Panc1 (cell line): ENCODE measurements around the gene MEMO1. TPM values are rescaled to one million over a fixed set of nuclear protein-coding genes. Genes with fewer than 3 reads are reported as not detected.

Source experiments
- ATAC-seq: fragments of 200-7000 bp; cut with Tn5 transposase; 2 replicates; pipeline ENCODE4 v1.9.1; 2020; ENCODE audit warnings: mild to moderate bottlenecking, moderate library complexity
- BruUV-seq: library from RNA; stranded (reverse); fragments of 400-500 nt; replicated peaks from 2 replicates; lab custom pipeline; 2021; lab: Mats Ljungman, UMichigan
- CTCF ChIA-PET: fragments of 300-600 bp; sonication (Branson Sonifier 250); formaldehyde crosslinking; loops from one replicate; lab custom pipeline; 2022; ENCODE audit warnings: antibody characterized with exemption; lab: Charles Lee
- POLR2A ChIA-PET: fragments of 300-600 bp; sonication (Branson Sonifier 250); formaldehyde crosslinking; loops from one replicate; lab custom pipeline; 2022; ENCODE audit warnings: antibody characterized with exemption; lab: Charles Lee
- DNase-seq: peaks from one replicate; pipeline ENCODE4 v3.0.0-alpha.2; 2010; ENCODE audit warnings: low read depth, low spot score
- H3K27ac ChIP-seq: 2 replicates; pipeline ENCODE4 v1.5.1; 2011; ENCODE audit warnings: mild to moderate bottlenecking, low read length, inconsistent platforms
- H3K27me3 ChIP-seq: fragments of 200-500 bp; sonication (Bioruptor generic); 2 replicates; pipeline ENCODE4 v1.6.0; 2014; ENCODE audit warnings: low read length, inconsistent platforms; ENCODE audit not compliant: control insufficient read depth, insufficient read depth
- H3K36me3 ChIP-seq: fragments of 200-500 bp; sonication (Bioruptor generic); 2 replicates; pipeline ENCODE4 v1.5.1; 2014; ENCODE audit warnings: inconsistent platforms, mild to moderate bottlenecking, low read length, moderate library complexity; ENCODE audit not compliant: control insufficient read depth, insufficient read depth
- H3K4me1 ChIP-seq: 2 replicates; pipeline ENCODE4 v1.5.1; 2011; ENCODE audit warnings: inconsistent platforms, mild to moderate bottlenecking, low read length, moderate library complexity; ENCODE audit not compliant: control insufficient read depth, insufficient read depth
- H3K4me3 ChIP-seq, 2 experiments: 2 replicates each; pipeline ENCODE4 v1.5.1; 2011 to 2012; ENCODE audit warnings: low read depth in 2 of 2, low read length in 2 of 2, mild to moderate bottlenecking in 2 of 2, inconsistent platforms in 1 of 2, moderate library complexity in 1 of 2
- H3K9me3 ChIP-seq: fragments of 200-500 bp; sonication (Bioruptor generic); 2 replicates; pipeline ENCODE4 v1.5.1; 2014; ENCODE audit warnings: low read depth, mild to moderate bottlenecking, inconsistent platforms, low read length, moderate library complexity; ENCODE audit not compliant: control insufficient read depth, insufficient read depth
- CTCF ChIP-seq: fragments of 450-650 bp; IDR thresholded peaks from 2 replicates; pipeline ENCODE4 v1.5.1; 2017; ENCODE audit warnings: mild to moderate bottlenecking
- POLR2AphosphoS5 ChIP-seq: IDR thresholded peaks from 2 replicates; pipeline ENCODE4 v1.6.1; 2012; ENCODE audit warnings: mild to moderate bottlenecking, low read depth, low read length, moderate library complexity
- REST ChIP-seq, 2 experiments: IDR thresholded peaks; 2 replicates each; pipeline ENCODE4 v1.6.1; 2011 to 2012; ENCODE audit warnings: low read depth in 2 of 2, control low read depth in 1 of 2, low read length in 1 of 2, mild to moderate bottlenecking in 1 of 2, moderate library complexity in 1 of 2; ENCODE audit not compliant: insufficient read depth in 1 of 2
- SIN3A ChIP-seq: IDR thresholded peaks from 2 replicates; pipeline ENCODE4 v1.6.1; 2012; ENCODE audit warnings: low read depth, mild to moderate bottlenecking, low read length, moderate library complexity, borderline replicate concordance; ENCODE audit not compliant: insufficient read depth
- TCF7L2 ChIP-seq: IDR thresholded peaks from 2 replicates; pipeline ENCODE4 v1.6.1; 2011; ENCODE audit warnings: mild to moderate bottlenecking, low read depth, low read length, inconsistent platforms
- in situ Hi-C: cut with HindIII; loops from 2 replicates; pipeline ENCODE4 v1.10.0; 2016; ENCODE audit warnings: low sequenced_read_pairs, low pct_unique_long_range_greater_than_20kb
- intact Hi-C: fragments of 100-400 bp; cut with micrococcal nuclease; formaldehyde crosslinking; loops from one replicate; pipeline ENCODE4 v1.10.0; 2022; ENCODE audit not compliant: unreplicated experiment
- total RNA-seq: library from RNA; stranded (reverse); gene quantifications from one replicate; pipeline ENCODE4 v1.2.1, GENCODE V29; 2021; ENCODE audit not compliant: unreplicated experiment

Gene MEMO1
- total RNA-seq, 1 experiment from 2014 or later: 60.8 TPM

- BruUV-seq: no TSS peak
- ATAC-seq (no peak), DNase-seq (no peak)
- no peak overlapping the region for H3K27ac ChIP-seq
- no peaks in the 10 kb centered on the region for H3K36me3 ChIP-seq
- H3K27me3 ChIP-seq: no peaks in the 10 kb centered on the region
- intact Hi-C loops (no loop called here), in situ Hi-C loops (no loop called here)
- TF ChIP-seq CTCF: no peak
- TF ChIP-seq SIN3A: no peak
- TF ChIP-seq REST (IDR thresholded peaks at IDR 0.05; ENCODE audit: insufficient read depth in 1 of 2, low read depth in 2 of 2, low read length in 1 of 2): no peak
- no peak for TF ChIP-seq POLR2AphosphoS5
- TF ChIP-seq TCF7L2: no peak
- H3K4me3 ChIP-seq: no peak overlapping the region
- peaks cover 9% of the 10 kb centered on the region; the same call in 1 of the 2 replicates for H3K4me1 ChIP-seq
- ChIA-PET CTCF (no interaction called here), POLR2A (no interaction called here)
- no peaks in the 10 kb centered on the region for H3K9me3 ChIP-seq
These were observed 13.2 kb downstream of the MEMO1 start for GRCh38 chr2:31997653-31998052.

GRCh38 chr2:31996571-31997150, 14.1 kb downstream of the MEMO1 start:
- in situ Hi-C loops: no loop called here

More at GRCh38 chr2:31996571-31997150, 14.1 kb downstream of the MEMO1 start:
- POLR2A ChIA-PET: no interaction called here
- Histone ChIP-seq H3K4me1 (peaks cover 9% of the 10 kb centered on the region; the same call in 1 of the 2 replicates), H3K4me3 (no peak overlapping the region), H3K27ac (no peak overlapping the region), H3K27me3 (no peaks in the 10 kb centered on the region), H3K36me3 (no peaks in the 10 kb centered on the region), H3K9me3 (no peaks in the 10 kb centered on the region)
- DNase-seq: no peak
- CTCF ChIA-PET: no interaction called here
- intact Hi-C loops: no loop called here
- ATAC-seq: no peak
- TF ChIP-seq CTCF (no peak), REST (IDR thresholded peaks at IDR 0.05; ENCODE audit: insufficient read depth in 1 of 2, low read depth in 2 of 2, low read length in 1 of 2) (no peak), TCF7L2 (no peak), SIN3A (no peak)
- BruUV-seq: no TSS peak
